NT2/D1 (cell line): ENCODE results near the gene UBAP1L.
"Not testable (repeated sequence)": the region's sequence is repeated elsewhere in the genome, so short reads cannot be mapped to it uniquely, and the experiment has no call there.

ENCODE experiments used
- YY1 ChIP-seq: IDR thresholded peaks from 2 replicates; pipeline ENCODE4 v1.6.1; 2011; ENCODE audit not compliant: insufficient read length, insufficient read depth
- ZNF274 ChIP-seq: IDR thresholded peaks from 2 replicates; pipeline ENCODE4 v1.6.1; 2011; ENCODE audit warnings: mild to moderate bottlenecking, low read depth, low read length

- TF ChIP-seq ZNF274, YY1: not testable (repeated sequence)
These were observed 21.2 kb downstream of the UBAP1L start for GRCh38 chr15:65093793-65094170.
